ENCODE measurements around the gene FAM13A.
"Not testable (repeated sequence)": the region's sequence is repeated elsewhere in the genome, so short reads cannot be mapped to it uniquely, and the experiment has no call there.

Gene FAM13A

DNA sequence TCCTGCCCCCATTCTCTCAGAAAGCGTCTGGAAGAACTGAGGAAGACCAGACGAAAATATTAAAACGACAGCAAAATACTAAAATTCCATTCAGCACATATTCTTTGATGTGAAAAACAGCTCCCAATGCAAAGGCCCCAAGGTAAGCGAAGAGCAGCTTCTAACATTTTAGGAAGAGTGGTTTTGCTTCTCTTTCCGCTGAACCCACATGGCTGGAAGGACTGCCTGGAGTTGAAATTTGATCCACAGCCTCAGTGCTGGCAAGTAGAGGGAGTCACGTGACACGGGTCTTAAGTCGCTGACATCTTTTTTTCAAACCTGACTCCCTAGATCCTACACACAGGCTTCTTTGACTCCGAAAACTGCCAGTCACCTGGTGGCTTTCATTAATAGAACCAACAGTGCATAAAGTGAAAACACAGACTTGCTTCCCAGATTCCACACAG lies at the start of gene FAM13A:
Gene FAM13A, minus strand, starts transcription at position 233 of the 446 bp plus-strand sequence. Its CDS starts 221 bp downstream, at position 12.
- DNase-seq (ENCODE audit: low read depth), result peak; percentile 99

DNA sequence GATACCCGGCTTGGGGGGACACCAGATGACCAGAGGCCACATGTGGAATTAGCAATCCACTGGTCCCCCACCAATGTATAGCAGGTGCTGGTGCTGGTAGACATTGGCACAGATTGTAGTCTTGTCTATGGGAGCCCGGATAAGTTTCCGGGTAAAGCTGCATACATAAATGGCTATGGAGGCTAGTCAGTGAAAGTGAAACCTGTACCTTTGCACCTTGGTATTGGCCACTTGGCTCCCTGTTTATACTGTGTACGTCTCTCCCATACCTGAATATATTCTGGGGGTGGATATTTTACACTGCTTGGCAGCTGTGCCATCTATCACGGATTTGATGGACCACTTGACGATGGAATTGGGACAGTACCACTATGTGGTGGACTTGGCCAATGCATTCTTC lies 48.7 kb upstream of the FAM13A start:
- no peak for DNase-seq (ENCODE audit: low read depth)

DNA sequence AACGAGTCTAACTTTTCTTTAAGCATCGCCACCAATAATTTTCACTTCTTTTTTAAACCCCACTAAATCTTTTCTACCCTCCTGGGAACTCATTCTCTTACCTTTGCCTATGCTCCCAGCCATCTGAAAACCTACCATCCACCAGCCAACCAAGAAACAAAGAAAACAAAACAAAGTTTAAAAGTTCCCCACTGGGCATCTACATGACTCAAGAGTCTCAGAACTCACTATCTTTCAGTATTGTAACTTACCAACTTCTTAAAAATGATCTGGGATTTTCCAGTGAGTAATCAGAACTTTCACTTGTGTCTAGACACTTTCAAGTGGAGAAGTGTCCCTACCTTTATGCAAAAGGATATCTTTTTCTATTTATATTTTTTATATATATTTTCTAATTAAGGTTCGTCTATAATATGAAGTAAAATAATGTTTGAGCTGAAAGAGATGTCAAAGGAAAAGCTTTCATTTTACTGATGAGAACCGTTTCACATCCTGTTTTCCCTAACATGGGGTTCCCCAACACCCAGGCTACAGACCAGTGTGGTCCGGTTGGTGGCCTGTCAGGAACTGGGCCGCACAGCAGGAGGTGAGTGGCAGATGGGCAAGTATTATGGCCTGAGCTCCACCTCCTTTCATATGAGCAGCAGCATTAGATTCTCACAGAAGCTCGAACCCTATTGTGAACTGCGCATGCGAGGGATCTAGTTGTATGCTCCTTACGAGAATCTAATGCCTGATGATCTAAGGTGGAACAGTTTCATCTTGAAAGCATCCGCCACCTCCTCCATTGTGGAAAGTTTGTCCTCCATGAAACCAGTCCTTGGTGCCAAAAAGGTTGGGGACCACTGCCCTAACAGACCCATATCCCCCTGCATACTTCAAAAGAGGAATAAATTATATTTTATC lies 44.5 kb upstream of the FAM13A start:
- DNase-seq (ENCODE audit: low read depth), result no peak

DNA sequence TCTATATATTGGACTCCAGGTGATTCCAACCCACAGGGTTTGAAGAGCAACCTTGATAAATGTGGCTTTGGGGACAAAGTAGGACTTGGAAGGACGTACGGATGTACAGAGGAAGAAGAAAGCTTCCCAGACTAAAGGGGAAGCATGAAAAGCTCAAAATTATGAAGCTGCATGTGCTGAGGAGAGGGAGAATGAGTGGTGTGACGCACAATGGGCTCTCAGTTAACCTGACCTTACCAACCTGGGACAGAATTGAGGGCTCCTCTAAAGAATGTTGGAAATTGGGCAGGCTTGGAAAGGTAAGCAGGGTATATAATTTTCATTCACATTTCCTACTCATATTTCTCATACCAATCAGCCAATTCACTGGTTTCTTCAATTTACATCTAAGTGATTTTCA lies 43.9 kb upstream of the FAM13A start:
- DNase-seq (ENCODE audit: low read depth), result no peak

DNA sequence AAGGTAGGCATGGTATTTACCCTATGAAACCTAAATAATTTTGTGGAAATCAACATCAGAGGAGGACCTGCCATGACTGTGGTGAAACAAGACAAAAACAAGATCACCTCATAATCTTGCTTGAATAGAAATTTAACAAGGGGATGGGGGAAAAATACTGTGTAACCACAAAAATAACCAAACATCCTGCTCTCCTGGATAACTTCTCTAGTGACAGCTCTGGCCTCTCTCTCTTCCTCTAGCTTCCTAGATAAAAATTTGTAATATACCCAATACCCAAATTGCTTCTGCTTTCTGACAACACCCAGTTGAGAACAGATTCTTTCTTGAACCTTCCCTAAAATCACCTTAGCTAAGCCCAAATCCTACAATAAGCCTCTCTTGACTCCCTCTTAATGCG lies 42.5 kb upstream of the FAM13A start:
- DNase-seq (ENCODE audit: low read depth), result no peak

DNA sequence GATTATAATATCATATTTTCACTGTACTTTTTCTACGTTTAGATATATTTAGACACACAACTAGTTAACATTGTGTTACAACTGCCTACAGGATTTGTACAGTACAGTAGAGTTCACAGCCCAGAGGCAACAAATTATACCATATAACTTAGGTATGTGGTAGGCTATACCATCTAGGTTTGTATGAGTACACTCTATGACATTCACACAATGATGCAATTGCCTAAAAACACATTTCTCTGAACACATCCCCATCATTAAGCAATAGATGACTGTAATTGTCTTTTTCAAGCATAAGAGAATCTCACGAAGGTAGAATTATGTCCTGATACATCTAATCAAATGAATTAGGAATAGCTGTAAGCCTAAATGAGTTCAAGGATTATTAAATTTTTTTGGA lies 42.0 kb upstream of the FAM13A start:
- DNase-seq (ENCODE audit: low read depth), result no peak

DNA sequence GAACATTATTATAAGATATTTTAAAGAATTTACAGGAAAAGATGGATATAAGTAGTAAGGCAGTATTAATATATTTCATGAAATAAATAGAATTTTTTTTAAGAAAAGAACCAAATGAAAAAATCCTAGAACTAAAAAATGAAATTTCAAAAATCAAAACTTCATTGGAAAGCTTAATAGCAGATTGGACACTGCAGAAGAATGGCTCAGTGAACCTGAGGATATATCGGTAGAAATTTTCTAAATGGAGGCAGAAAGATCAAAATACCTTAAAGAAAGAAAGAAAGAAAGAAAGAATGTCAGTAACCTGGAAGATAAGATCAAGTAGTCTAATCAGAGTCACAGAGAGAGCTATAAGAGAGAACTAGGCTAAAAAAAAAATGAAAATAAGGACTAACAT lies 21.3 kb upstream of the FAM13A start:
- no peak for DNase-seq (ENCODE audit: low read depth)

DNA sequence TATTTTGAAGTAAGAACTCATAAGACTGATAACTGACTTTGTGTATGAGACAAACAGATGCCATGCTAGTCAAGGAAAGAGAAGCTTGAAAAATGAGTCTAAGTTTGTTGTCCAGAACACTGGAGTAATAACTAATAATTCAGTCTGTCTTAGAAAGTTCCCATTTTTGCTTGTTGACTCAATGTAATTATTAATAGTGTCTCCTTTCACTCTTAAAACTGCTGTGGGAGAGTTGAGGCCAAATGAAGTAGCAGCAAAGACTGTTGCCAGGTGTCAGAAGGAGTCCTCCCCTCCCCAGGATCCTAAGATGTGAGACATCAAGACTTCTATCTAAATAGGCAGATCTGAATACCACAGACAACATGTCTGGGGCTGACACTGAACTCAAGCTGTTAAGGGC lies 20.8 kb upstream of the FAM13A start:
- DNase-seq (ENCODE audit: low read depth), result no peak

DNA sequence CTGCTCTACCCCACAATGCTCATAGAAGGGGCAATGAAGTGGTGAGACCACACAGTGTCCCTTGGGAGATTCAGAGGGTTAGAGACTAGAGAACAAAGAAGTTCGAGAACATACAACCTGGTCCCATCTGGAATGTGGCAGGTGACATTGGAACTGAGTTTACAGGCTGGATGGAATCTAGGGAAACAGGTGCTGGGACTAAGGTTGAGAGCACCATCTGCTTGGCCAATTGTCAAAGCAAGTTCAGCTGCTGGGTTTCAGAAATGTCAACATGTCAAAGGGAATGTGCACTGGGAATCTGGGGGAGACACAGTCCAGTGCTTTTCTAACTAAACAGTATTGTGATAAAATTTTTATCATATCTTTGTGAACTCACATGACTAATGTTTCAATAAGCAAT lies 15.9 kb upstream of the FAM13A start:
- DNase-seq (ENCODE audit: low read depth), result no peak

DNA sequence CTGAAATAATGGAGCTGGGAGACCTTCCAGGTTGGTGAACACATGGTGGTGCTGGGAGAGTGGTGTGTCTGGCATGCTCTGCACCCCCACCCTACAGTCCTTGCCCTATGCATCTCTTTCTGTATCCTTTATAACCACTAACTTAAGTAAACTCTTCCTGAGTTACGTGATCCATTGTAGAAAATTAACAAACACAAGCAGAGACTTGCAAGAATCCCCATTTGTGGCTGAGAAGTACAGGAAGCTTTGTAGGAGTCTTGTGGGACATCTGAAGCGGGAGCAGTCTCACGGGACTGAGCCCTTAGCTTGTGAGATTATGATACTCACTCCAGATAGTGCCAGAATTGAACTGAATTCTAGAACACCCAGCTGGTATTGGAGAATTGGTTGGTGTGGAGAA lies 14.3 kb upstream of the FAM13A start:
- no peak for DNase-seq (ENCODE audit: low read depth)

DNA sequence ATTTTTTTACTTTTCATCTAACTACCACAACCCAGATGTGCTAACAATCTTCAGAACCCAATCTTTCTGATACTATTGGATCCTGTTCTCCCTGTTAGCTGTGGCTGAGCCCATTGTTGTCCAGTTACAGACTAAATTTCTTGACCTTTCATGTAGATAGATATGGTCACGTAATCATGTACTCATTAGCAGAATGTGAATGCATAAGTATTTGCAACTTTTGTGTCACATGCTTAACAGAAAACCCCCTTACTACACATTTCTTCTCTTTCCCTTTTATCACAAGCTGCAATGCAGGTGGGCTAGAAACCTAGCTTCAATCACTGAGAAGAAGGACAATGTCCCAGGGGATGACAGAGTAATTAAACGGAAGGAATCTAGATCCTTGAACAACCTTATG lies 13.1 kb upstream of the FAM13A start:
- no peak for DNase-seq (ENCODE audit: low read depth)

DNA sequence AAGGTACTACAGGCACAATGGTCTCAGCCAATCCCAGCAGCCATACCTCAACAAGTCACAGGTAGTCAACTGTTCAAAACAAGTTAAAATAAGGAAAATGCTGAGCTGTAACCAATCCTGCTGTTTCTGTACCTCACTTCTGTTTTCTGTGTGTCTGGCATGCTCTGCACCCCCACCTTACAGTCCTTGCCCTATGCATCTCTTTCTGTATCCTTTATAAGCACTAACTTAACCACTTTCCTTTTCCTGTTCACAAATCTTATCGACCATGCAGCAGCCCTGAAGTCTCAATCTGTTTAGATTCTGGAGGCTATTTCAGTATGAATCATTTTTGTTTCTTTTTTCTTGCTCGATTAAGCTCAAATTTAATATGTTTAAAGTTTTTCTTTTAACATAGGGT lies 12.5 kb upstream of the FAM13A start:
- DNase-seq (ENCODE audit: low read depth), result no peak

DNA sequence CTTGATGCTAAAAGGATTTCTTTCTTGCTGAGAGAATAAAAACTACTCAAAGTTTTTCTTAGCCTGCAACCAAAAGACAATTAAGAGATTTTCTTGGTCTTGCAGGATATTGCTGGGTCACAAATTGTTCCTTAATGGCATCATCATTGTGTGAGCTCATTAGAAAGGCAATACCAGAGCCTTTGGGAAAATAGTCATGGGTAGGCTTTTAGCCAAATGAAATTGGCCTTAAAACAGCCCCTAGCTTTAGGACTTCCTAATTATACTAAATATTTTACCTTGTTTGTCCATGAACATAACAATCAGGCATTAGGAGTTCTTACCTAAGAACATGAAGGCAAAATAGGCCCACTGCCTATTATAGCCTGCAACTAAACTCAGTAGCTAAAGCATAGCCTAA lies 10.4 kb upstream of the FAM13A start:
- no peak for DNase-seq (ENCODE audit: low read depth)

DNA sequence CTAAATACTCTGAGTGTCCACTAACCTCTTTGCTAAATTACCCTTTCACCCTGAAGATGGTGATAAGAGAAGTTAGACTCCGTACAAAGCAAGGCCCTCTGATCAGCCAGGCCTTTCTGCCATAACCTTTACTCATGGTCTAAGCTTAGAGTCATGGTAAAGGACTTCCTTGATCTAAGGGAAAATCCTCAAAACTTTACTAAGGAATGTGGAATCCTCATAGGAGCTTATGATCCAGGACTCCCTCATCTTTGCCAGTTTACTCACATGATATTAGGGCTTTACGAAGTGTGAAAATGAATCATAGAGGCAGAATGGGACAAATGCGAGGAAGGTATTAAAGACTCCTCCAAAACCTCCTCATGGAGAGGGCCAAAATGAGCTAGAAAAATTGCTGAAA lies 7.9 kb upstream of the FAM13A start:
- DNase-seq (ENCODE audit: low read depth), result no peak

DNA sequence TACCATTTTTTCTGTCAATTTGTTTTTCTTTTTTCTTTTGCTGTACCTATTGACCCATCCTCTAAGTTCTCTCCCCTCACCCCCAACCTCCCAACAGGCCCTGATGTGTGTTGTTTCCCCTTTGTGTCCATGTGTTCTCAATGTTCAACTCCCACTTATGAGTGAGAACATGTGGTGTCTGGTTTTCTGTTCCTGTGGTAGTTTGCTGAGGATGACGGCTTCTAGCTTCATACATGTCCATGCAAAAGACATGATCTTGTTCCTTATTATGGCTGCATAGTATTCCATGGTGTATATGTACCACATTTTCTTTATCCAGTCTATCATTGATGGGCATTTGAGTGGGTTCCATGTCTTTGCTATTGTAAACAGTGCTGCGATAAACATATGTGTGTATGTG lies 859 bp upstream of the FAM13A start:
- DNase-seq (ENCODE audit: low read depth), result not testable (repeated sequence)

DNA sequence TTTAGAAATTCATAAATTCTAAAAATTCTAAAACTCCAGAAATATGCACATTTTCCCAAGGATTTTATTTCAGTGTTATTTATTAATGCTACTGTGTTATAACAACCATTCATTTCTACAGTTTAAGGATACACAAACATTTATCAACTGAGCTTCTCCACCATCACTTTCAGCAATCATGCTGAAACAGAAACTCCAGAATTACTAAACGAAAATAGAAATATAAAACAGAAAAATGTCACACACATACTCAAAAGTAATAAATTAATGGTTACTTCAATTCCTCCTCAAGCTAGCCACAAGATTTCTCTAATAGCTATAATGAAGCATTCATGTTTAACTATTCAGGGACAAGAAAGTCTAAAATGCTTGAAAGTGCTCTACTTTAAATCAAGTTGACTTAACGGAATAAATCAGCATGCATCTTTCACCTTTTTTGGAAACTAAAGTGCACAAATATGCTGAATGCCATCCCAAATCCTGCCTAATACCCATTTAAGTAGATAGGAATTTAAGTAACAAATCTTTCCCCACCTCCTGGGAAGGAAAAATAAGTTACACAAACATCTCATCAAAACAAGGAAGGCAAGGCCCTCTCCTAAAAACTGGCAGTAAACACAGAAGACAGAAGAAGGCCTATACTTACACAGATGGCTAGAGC lies 563 bp downstream of the FAM13A start:
- DNase-seq (ENCODE audit: low read depth), result no peak

DNA sequence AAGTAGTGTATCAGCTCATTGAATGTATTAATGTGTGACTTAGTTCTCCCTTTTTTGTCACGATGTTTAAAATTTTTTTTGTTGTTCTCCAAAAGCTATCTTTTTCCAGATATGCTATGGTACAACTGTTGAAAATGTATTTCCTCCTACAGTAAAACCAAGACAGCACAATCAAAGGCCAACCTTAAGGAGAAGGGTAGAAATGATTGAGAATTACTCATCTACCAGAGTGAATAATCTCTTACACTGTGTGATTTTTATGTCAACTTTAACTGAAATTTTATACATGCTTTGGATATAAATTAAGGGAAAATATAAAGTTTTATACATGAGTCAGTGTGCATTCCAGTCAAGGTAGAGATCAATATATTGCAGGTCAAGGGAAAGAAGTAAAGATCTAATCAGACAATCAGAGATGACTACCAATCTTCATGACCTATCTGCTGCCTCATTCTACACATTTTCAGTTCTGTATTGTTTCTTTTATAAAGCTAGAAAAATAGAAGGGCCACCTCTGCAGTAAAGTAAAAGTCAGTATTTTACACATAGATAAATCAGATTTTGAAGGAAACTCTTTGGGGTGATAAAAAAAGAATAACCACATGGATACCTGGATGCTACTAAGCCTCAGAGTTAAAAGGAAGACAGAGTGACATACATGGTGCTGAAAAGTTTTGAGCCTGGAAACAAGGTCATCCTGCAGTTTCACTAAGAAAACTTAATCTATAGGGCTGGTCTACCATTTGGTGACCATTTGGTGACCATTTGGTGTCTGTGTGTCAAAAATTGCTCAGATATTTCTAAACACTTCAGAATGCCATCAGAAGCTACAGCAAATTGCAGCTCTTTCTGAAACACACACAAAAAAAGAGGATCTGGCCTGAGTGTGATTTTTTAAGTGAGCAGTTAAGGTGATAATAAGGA lies 1.6 kb downstream of the FAM13A start:
- DNase-seq (ENCODE audit: low read depth), result no peak

DNA sequence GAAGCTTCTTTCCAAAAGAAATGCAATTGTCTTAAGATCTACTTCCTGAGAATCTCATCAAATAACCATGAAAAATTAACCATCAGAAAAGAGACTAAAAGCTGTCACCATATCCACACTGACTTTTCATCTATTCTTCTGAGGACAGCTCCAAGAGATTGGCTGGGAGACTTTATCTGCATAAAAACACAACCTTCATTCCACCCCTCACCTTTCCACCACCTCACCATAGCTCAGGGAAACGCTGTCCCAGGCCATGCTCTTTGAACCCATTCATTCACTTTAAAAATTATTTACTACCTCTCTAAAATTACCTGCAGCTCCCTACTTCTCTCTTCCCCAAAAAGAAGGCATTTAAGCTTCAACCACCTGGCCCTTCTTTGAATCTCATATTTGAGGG lies 2.4 kb downstream of the FAM13A start:
- no peak for DNase-seq (ENCODE audit: low read depth)

DNA sequence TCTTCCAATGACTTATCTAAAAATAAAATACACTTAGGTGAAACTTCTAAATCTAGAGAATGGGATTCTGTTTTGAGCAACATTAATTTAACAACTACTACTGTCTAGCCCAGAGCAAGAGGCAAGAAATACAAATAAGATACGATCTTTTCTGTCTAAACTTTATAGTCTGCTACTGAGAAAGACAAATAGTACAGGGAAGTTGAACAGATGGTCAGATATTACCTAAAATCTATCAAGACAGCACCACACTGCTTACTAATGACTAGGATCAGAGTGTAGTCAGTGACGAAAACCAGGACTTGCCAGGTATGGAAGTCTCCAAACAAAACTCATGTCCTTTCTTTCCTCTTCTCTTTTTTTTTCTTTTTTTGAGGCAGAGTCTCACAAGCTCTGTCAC lies 7.1 kb downstream of the FAM13A start:
- DNase-seq (ENCODE audit: low read depth), result no peak

DNA sequence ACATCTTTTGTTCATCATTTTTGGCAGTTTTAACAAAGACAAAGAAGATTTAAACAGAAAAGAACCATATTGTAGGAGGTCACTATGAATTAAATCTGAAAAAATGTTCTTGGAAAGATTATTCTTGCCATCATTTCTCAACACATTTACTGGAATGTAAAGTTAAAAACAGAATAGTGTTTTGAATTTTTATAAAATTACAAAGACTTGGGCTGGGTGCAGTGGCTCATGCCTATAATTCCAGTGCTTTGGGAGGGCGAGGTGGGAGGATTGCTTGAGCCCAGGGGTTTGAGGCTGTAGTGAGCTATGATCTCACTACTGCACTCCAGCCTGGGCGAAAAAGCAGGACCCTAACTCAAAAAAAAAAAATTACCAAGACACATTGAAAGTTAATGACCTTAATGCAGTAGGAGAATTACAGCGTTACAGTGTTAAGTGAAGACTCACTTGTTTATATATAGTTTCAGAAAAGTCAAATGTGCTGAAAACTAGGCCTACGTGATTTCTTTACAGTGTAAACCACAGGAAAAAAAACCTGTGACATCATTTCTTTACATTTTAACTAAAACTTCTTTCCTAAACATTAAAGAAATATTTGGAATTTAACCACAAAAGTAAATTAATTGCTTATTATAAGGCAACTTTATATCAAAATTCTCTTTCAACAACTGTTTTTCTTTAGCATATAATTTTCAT lies 7.9 kb downstream of the FAM13A start:
- no peak for DNase-seq (ENCODE audit: low read depth)

DNA sequence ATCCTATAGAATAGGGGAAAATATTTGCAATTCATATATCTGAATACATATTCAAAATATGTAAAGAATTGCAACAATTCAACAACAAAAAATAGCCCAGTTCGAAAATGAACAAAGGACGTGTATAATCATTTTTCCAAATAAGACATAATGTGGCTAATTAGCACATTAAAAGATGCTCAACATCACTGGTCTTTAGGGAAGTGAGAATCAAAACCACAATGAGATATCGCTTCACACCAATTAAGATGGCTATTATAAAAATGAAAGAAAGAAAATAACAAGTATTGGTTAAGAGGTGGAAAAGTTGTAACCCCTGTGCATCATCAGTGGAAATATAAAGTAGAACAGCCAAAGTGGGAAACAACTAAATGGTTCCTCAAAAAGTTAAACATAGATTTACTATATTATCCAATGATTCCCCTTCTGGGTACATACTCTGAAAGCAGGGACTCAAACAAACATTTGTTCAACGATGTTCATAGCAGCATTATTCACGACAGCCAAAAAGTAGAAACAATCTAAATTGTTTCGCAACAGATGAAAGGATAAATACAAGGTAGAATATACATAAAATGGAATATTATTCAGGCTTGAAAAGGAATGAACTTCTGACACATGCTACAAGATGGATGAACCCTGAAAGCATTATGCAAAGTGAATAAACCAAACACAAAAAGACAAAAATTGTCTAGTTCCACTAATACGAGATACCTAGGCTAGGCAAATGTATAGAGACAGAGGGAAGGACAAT lies 12.7 kb downstream of the FAM13A start:
- no peak for DNase-seq (ENCODE audit: low read depth)

Measured in fibroblast of the conjunctiva (primary cell).